ENCODE measurements around the gene HRH1. TPM values are rescaled to one million over a fixed set of nuclear protein-coding genes. Genes with fewer than 3 reads are reported as not detected.
"Not testable (repeated sequence)": the region's sequence is repeated elsewhere in the genome, so short reads cannot be mapped to it uniquely, and the experiment has no call there.

Gene HRH1
- total and polyA plus RNA-seq, 11 donors = 0.40 to 4.3 (median 1.3) TPM

- Histone ChIP-seq H3K27me3 (peaks cover 0 to 6% (median 0%) of the 10 kb centered on the region in 9 donors), H3K4me3 (no peak overlapping the region), H3K4me1 (peaks cover 0 to 3% (median 0%) of the 10 kb centered on the region in 12 donors), H3K9me3 (no peaks in the 10 kb centered on the region), H3K36me3 (peaks cover 0 to 9% (median 0%) of the 10 kb centered on the region in 9 donors), H3K27ac (no peak overlapping the region)
- TF ChIP-seq POLR2A (IDR thresholded peaks at IDR 0.05) (no peak), CTCF (IDR thresholded peaks at IDR 0.05) (no peak)
- intact Hi-C loops (cut with DNase I) = no loop called here
- DNase-seq (no peak), ATAC-seq (no peak)
- 91 to 95% (median 94%) methylated on average over 6 of the region's 6 CpGs for WGBS, 4 donors
These were observed 100.6 kb downstream of the HRH1 start for GRCh38 chr3:11254876-11255275.

- DNase-seq; H3K4me1 ChIP-seq; H3K4me3 ChIP-seq; ATAC-seq; intact Hi-C loops (cut with DNase I); H3K27ac ChIP-seq; H3K27me3 ChIP-seq; H3K9me3 ChIP-seq: not testable (repeated sequence)
- WGBS, 4 donors = 55 to 58% (median 56%) methylated on average over 5 of the region's 5 CpGs
- H3K36me3 ChIP-seq = peaks cover 0 to 14% (median 0%) of the 10 kb centered on the region in 9 donors
These were observed 101.2 kb downstream of the HRH1 start for GRCh38 chr3:11255537-11255936.

GRCh38 chr3:11258958-11259357 is 104.7 kb downstream of the HRH1 start:
- Histone ChIP-seq H3K4me3 (no peak overlapping the region), H3K27ac (no peak overlapping the region), H3K4me1 (no peaks in the 10 kb centered on the region), H3K9me3 (no peaks in the 10 kb centered on the region), H3K36me3 (peaks cover 0 to 14% (median 0%) of the 10 kb centered on the region in 9 donors), H3K27me3 (peaks cover 0 to 3% (median 0%) of the 10 kb centered on the region in 9 donors)
- intact Hi-C loops (cut with DNase I) = no loop called here
- 92 to 97% (median 95%) methylated on average over 11 of the region's 11 CpGs for WGBS, 4 donors
- TF ChIP-seq CTCF (IDR thresholded peaks at IDR 0.05) (no peak), POLR2A (IDR thresholded peaks at IDR 0.05) (no peak)
- no peak for ATAC-seq
- no peak for DNase-seq

- ATAC-seq (no peak), DNase-seq (no peak)
- H3K27ac ChIP-seq = no peak overlapping the region
- WGBS, 4 donors = 80 to 91% (median 87%) methylated on average over 3 of the region's 3 CpGs
- no peaks in the 10 kb centered on the region for H3K9me3 ChIP-seq
- TF ChIP-seq CTCF (IDR thresholded peaks at IDR 0.05) (no peak), POLR2A (IDR thresholded peaks at IDR 0.05) (no peak)
- H3K36me3 ChIP-seq = peaks cover 0 to 14% (median 0%) of the 10 kb centered on the region in 9 donors
- intact Hi-C loops (cut with DNase I) = no loop called here
- no peak overlapping the region for H3K4me3 ChIP-seq
- peaks cover 0 to 4% (median 0%) of the 10 kb centered on the region in 9 donors for H3K27me3 ChIP-seq
- no peaks in the 10 kb centered on the region for H3K4me1 ChIP-seq
These were observed 106.2 kb downstream of the HRH1 start for GRCh38 chr3:11260460-11260859.

- Histone ChIP-seq H3K9me3 (no peaks in the 10 kb centered on the region), H3K27me3 (peaks cover 0 to 6% (median 0%) of the 10 kb centered on the region in 9 donors), H3K4me1 (peaks cover 0 to 18% (median 12%) of the 10 kb centered on the region in 12 donors), H3K27ac (no peak overlapping the region), H3K4me3 (no peak overlapping the region), H3K36me3 (no peaks in the 10 kb centered on the region)
- DNase-seq = no peak
- intact Hi-C loops (cut with DNase I) = no loop called here
- WGBS, 4 donors = 79 to 86% (median 85%) methylated on average over 9 of the region's 9 CpGs
- TF ChIP-seq CTCF (IDR thresholded peaks at IDR 0.05) (no peak), POLR2A (IDR thresholded peaks at IDR 0.05) (no peak)
- ATAC-seq = no peak
These were observed 114.7 kb downstream of the HRH1 start for GRCh38 chr3:11269007-11269406.

Data from heart left ventricle (tissue), 16 donors.